Measurements from ENCODE around the gene SHISA8.

The SHISA8 gene

DNA sequence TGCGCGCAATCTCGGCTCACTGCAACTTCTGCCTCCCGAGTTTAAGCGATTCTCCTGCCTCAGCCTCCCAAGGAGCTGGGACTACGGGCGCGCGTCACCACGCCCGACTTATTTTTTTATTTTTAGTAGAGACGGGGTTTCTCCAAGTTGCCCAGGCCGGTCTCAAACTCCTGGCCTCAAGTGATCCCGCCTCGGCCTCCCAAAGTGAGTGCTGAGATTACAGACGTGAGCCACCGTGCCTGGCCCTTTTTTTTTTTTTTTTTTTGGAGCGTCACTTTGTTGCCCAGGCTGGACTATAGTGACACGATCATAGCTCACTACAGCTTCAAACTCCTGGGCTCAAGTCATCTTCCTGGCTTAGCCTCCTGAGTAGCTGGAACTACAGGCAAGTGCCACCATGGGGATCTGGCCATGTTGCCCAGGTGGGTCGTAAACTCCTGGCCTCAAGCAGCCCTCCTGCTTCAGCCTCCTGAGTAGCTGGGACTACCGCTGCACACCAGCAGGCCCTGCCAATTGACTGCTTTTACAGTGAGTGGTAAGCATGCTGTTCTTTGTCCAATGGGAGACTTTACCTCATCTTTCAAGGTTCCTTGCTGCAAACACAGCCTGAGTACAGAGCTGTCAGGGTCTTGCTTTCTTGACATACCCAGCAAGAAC is 32.7 kb upstream of the SHISA8 start:
- Histone ChIP-seq H3F3A (ENCODE audit: low read depth) (no peaks in the 10 kb centered on the region), H3K4me3 (ENCODE audit: low read length, poor library complexity, severe bottlenecking) (peak overlapping the region; percentile 84), H3K27me3 (ENCODE audit: insufficient read depth, low read length, poor library complexity, severe bottlenecking) (no peaks in the 10 kb centered on the region), H3K79me2 (ENCODE audit: insufficient read depth, low read length) (peaks cover 58% of the 10 kb centered on the region), H3K4me2 (ENCODE audit: low read depth, low read length, poor library complexity, severe bottlenecking) (peak overlapping the region; percentile 89), H3K36me3 (ENCODE audit: insufficient read depth, low read length) (peaks cover 21% of the 10 kb centered on the region), H3K9me3 (ENCODE audit: insufficient read depth, low read depth, low read length) (no peaks in the 10 kb centered on the region), H4K20me1 (ENCODE audit: insufficient read depth, low read length, poor library complexity, severe bottlenecking) (peaks cover 14% of the 10 kb centered on the region), H3K9me2 (replicated peaks; ENCODE audit: low read depth, low read length) (no peaks in the 10 kb centered on the region), H3K9ac (ENCODE audit: low read depth, low read length, poor library complexity, severe bottlenecking) (peak overlapping the region; percentile 95), H3K4me1 (ENCODE audit: insufficient read depth, low read length, poor library complexity, severe bottlenecking) (peaks cover 49% of the 10 kb centered on the region), H2AFZ (ENCODE audit: low read length) (peak overlapping the region; percentile 83)
- TF ChIP-seq EZH2phosphoT487 (IDR thresholded peaks at IDR 0.05; ENCODE audit: borderline replicate concordance) = no peak
- TF ChIP-seq, protein P1, sequence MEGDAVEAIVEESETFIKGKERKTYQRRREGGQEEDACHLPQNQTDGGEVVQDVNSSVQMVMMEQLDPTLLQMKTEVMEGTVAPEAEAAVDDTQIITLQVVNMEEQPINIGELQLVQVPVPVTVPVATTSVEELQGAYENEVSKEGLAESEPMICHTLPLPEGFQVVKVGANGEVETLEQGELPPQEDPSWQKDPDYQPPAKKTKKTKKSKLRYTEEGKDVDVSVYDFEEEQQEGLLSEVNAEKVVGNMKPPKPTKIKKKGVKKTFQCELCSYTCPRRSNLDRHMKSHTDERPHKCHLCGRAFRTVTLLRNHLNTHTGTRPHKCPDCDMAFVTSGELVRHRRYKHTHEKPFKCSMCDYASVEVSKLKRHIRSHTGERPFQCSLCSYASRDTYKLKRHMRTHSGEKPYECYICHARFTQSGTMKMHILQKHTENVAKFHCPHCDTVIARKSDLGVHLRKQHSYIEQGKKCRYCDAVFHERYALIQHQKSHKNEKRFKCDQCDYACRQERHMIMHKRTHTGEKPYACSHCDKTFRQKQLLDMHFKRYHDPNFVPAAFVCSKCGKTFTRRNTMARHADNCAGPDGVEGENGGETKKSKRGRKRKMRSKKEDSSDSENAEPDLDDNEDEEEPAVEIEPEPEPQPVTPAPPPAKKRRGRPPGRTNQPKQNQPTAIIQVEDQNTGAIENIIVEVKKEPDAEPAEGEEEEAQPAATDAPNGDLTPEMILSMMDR (conservative IDR thresholded peaks at IDR 0.05; ENCODE audit: low read length) = no peak

DNA sequence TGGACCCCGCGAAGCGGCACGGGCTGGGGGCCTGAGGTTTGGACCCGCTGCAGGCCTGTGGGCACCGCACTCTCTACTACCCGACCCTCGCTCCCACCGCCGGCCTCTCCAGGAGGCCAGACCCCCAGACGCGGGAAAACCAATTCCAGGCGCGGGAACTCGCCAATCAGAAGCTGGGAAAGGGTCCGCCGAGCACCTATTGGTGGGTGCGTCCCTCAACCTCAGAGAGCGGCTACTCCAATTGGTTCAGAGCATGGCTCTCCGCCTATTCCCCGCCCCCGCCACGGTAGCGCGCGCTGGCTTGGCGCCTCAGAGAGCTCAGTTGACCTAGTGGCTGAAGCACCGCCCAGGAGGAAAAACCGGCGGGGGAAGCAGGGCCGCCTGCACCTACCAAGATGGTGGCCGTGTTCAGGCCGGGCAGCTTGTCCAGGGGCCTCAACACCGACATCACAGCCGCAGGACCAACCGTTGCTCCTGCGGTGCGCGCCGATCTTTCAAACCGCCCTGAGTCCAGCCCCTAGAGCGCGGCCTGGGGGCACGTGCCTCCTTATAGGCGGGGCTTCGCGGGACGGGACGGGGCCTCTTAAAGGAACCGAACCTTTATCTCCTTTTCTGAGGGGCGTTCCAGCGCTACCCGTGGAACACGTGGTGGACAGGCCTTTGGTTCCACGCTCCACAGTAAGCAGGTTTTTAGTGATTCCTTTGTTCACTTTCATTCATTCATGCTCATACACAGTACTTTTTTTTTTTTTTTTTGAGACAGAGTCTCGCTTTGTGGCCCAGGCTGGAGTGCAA is 32.0 kb upstream of the SHISA8 start, which contains the start of gene CENPM:
Gene CENPM, minus strand, starts transcription at position 524 of the 795 bp plus-strand sequence. Its CDS starts 76 bp downstream, at position 448.
- no peaks in the 10 kb centered on the region for H3K9me2 ChIP-seq (replicated peaks; ENCODE audit: low read depth, low read length)
- peaks cover 62% of the 10 kb centered on the region for H3K79me2 ChIP-seq (ENCODE audit: insufficient read depth, low read length)
- peaks cover 21% of the 10 kb centered on the region for H3K36me3 ChIP-seq (ENCODE audit: insufficient read depth, low read length)
- no peak for TF ChIP-seq EZH2phosphoT487 (IDR thresholded peaks at IDR 0.05; ENCODE audit: borderline replicate concordance)
- TF ChIP-seq, protein P1 (conservative IDR thresholded peaks at IDR 0.05; ENCODE audit: low read length) = no peak
- peak within 1 kb of the TSS; percentile 89 for H3K4me2 ChIP-seq (ENCODE audit: low read depth, low read length, poor library complexity, severe bottlenecking)
- no peaks in the 10 kb centered on the region for H3K9me3 ChIP-seq (ENCODE audit: insufficient read depth, low read depth, low read length)
- H3K27me3 ChIP-seq (ENCODE audit: insufficient read depth, low read length, poor library complexity, severe bottlenecking) = no peaks in the 10 kb centered on the region
- peaks cover 14% of the 10 kb centered on the region for H4K20me1 ChIP-seq (ENCODE audit: insufficient read depth, low read length, poor library complexity, severe bottlenecking)
- peak within 1 kb of the TSS; percentile 95 for H3K9ac ChIP-seq (ENCODE audit: low read depth, low read length, poor library complexity, severe bottlenecking)
- H2AFZ ChIP-seq (ENCODE audit: low read length) = peak within 1 kb of the TSS; percentile 83
- H3K4me3 ChIP-seq (ENCODE audit: low read length, poor library complexity, severe bottlenecking) = peak within 1 kb of the TSS; percentile 84
- peaks cover 49% of the 10 kb centered on the region for H3K4me1 ChIP-seq (ENCODE audit: insufficient read depth, low read length, poor library complexity, severe bottlenecking)
- H3F3A ChIP-seq (ENCODE audit: low read depth) = no peaks in the 10 kb centered on the region

DNA sequence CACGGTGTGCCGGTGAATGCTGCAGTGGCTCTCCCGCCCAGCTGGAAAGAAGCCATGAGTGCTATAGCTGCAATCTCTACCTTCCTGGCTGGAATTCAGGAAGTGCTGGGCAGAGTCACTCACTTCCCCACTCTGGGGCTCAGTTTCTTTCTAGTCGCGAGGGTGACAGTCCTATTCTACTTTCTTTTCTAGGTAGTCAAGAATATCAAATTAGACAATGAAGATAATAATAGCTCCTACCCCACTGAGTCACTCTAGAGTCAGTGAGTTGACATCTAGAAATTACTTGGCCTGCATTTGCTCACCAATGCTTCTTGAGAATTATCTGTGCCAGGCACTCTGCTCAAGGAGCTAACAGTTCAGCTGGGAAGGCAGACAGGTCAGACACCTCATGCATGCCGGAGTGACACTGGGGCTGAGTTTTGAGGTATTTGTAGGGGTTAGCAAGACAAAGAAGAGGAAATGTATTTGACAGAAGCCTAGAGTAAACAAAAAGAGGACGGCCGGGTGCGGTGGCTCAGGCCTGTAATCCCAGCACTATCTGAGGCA is 28.9 kb upstream of the SHISA8 start:
- TF ChIP-seq, protein P1 (conservative IDR thresholded peaks at IDR 0.05; ENCODE audit: low read length) = no peak
- TF ChIP-seq EZH2phosphoT487 (IDR thresholded peaks at IDR 0.05; ENCODE audit: borderline replicate concordance) = no peak
- H3F3A ChIP-seq (ENCODE audit: low read depth) = 0 out of 2 replicates have a peak, but pooled peaks cover 2% of the 10 kb centered on the region
- no peaks in the 10 kb centered on the region for H3K9me3 ChIP-seq (ENCODE audit: insufficient read depth, low read depth, low read length)
- peaks cover 28% of the 10 kb centered on the region for H4K20me1 ChIP-seq (ENCODE audit: insufficient read depth, low read length, poor library complexity, severe bottlenecking)
- no peaks in the 10 kb centered on the region for H3K27me3 ChIP-seq (ENCODE audit: insufficient read depth, low read length, poor library complexity, severe bottlenecking)
- peaks cover 81% of the 10 kb centered on the region for H3K79me2 ChIP-seq (ENCODE audit: insufficient read depth, low read length)
- H3K36me3 ChIP-seq (ENCODE audit: insufficient read depth, low read length) = peaks cover 33% of the 10 kb centered on the region
- no peak overlapping the region for H2AFZ ChIP-seq (ENCODE audit: low read length)
- H3K4me2 ChIP-seq (ENCODE audit: low read depth, low read length, poor library complexity, severe bottlenecking) = peak overlapping the region; percentile 37
- H3K9ac ChIP-seq (ENCODE audit: low read depth, low read length, poor library complexity, severe bottlenecking) = peak overlapping the region; percentile 95
- H3K4me1 ChIP-seq (ENCODE audit: insufficient read depth, low read length, poor library complexity, severe bottlenecking) = peaks cover 44% of the 10 kb centered on the region
- no peaks in the 10 kb centered on the region for H3K9me2 ChIP-seq (replicated peaks; ENCODE audit: low read depth, low read length)
- no peak overlapping the region for H3K4me3 ChIP-seq (ENCODE audit: low read length, poor library complexity, severe bottlenecking)
